ENCODE results near the gene RELN. TPM values are rescaled to one million over a fixed set of nuclear protein-coding genes. Genes with fewer than 3 reads are reported as not detected.

The RELN gene
- total RNA-seq, 1 experiment from 2014 or later = 0.20 TPM

- TF ChIP-seq ZNF281 (CRISPR knock-in tag; IDR thresholded peaks at IDR 0.05) (no peak), ATF1 (CRISPR knock-in tag; IDR thresholded peaks at IDR 0.05) (no peak), E2F4 (CRISPR knock-in tag; IDR thresholded peaks at IDR 0.05; ENCODE audit: borderline replicate concordance, low read depth) (no peak), CREM (CRISPR knock-in tag; IDR thresholded peaks at IDR 0.05) (no peak), PREB (CRISPR knock-in tag; IDR thresholded peaks at IDR 0.05; ENCODE audit: borderline replicate concordance) (no peak)
Measured at GRCh38 chr7:104018425-104018824, 29.0 kb upstream of the RELN start (continued).

GRCh38 chr7:104017001-104017400 is 27.5 kb upstream of the RELN start:
- ATAC-seq = no peak
- Mint-ChIP-seq H3K4me3 (no peak overlapping the region), H3K27ac (no peak overlapping the region), H3K36me3 (no peaks in the 10 kb centered on the region), H3K27me3 (ENCODE audit: low read depth) (peaks cover 3% of the 10 kb centered on the region; the same call in 1 of the 2 replicates), H3K4me1 (no peaks in the 10 kb centered on the region; the same call in 1 of the 2 replicates), H3K9me3 (no peaks in the 10 kb centered on the region)
- DNase-seq (ENCODE audit: low spot score) = no peak
- ChIA-PET POLR2A (no interaction called here), CTCF (no interaction called here)
- TF ChIP-seq AR (CRISPR knock-in tag; IDR thresholded peaks at IDR 0.05) (no peak), TCF7 (CRISPR knock-in tag; IDR thresholded peaks at IDR 0.05; ENCODE audit: low read depth) (no peak), HMGXB4 (CRISPR knock-in tag; IDR thresholded peaks at IDR 0.05) (no peak), ZNF532 (CRISPR knock-in tag; IDR thresholded peaks at IDR 0.05; ENCODE audit: borderline replicate concordance) (no peak), ATF3 (CRISPR knock-in tag; conservative IDR thresholded peaks at IDR 0.05) (no peak), ZNF317 (CRISPR knock-in tag; IDR thresholded peaks at IDR 0.05; ENCODE audit: borderline replicate concordance, low read depth) (no peak), GTF2I (CRISPR knock-in tag; conservative IDR thresholded peaks at IDR 0.05) (no peak), SP1 (CRISPR knock-in tag; conservative IDR thresholded peaks at IDR 0.05) (no peak), TP53 (CRISPR knock-in tag; IDR thresholded peaks at IDR 0.05) (no peak), NFYB (CRISPR knock-in tag; conservative IDR thresholded peaks at IDR 0.05; ENCODE audit: low read depth) (no peak)
